Panc1 (cell line): Measurements from ENCODE around the gene GGCX. TPM values are rescaled to one million over a fixed set of nuclear protein-coding genes. Genes with fewer than 3 reads are reported as not detected.

Experiments used
- ATAC-seq: fragments of 200-7000 bp; cut with Tn5 transposase; 2 replicates; pipeline ENCODE4 v1.9.1; 2020; ENCODE audit warnings: mild to moderate bottlenecking, moderate library complexity
- BruUV-seq: library from RNA; stranded (reverse); fragments of 400-500 nt; replicated peaks from 2 replicates; lab custom pipeline; 2021; lab: Mats Ljungman, UMichigan
- CTCF ChIA-PET: fragments of 300-600 bp; sonication (Branson Sonifier 250); formaldehyde crosslinking; loops from one replicate; lab custom pipeline; 2022; ENCODE audit warnings: antibody characterized with exemption; lab: Charles Lee
- POLR2A ChIA-PET: fragments of 300-600 bp; sonication (Branson Sonifier 250); formaldehyde crosslinking; loops from one replicate; lab custom pipeline; 2022; ENCODE audit warnings: antibody characterized with exemption; lab: Charles Lee
- DNase-seq: peaks from one replicate; pipeline ENCODE4 v3.0.0-alpha.2; 2010; ENCODE audit warnings: low read depth, low spot score
- H3K27ac ChIP-seq: 2 replicates; pipeline ENCODE4 v1.5.1; 2011; ENCODE audit warnings: mild to moderate bottlenecking, low read length, inconsistent platforms
- H3K27me3 ChIP-seq: fragments of 200-500 bp; sonication (Bioruptor generic); 2 replicates; pipeline ENCODE4 v1.6.0; 2014; ENCODE audit warnings: low read length, inconsistent platforms; ENCODE audit not compliant: control insufficient read depth, insufficient read depth
- H3K36me3 ChIP-seq: fragments of 200-500 bp; sonication (Bioruptor generic); 2 replicates; pipeline ENCODE4 v1.5.1; 2014; ENCODE audit warnings: inconsistent platforms, mild to moderate bottlenecking, low read length, moderate library complexity; ENCODE audit not compliant: control insufficient read depth, insufficient read depth
- H3K4me1 ChIP-seq: 2 replicates; pipeline ENCODE4 v1.5.1; 2011; ENCODE audit warnings: inconsistent platforms, mild to moderate bottlenecking, low read length, moderate library complexity; ENCODE audit not compliant: control insufficient read depth, insufficient read depth
- H3K4me3 ChIP-seq, 2 experiments: 2 replicates each; pipeline ENCODE4 v1.5.1; 2011 to 2012; ENCODE audit warnings: low read depth in 2 of 2, low read length in 2 of 2, mild to moderate bottlenecking in 2 of 2, inconsistent platforms in 1 of 2, moderate library complexity in 1 of 2
- H3K9me3 ChIP-seq: fragments of 200-500 bp; sonication (Bioruptor generic); 2 replicates; pipeline ENCODE4 v1.5.1; 2014; ENCODE audit warnings: low read depth, mild to moderate bottlenecking, inconsistent platforms, low read length, moderate library complexity; ENCODE audit not compliant: control insufficient read depth, insufficient read depth
- POLR2AphosphoS5 ChIP-seq: IDR thresholded peaks from 2 replicates; pipeline ENCODE4 v1.6.1; 2012; ENCODE audit warnings: mild to moderate bottlenecking, low read depth, low read length, moderate library complexity
- SIN3A ChIP-seq: IDR thresholded peaks from 2 replicates; pipeline ENCODE4 v1.6.1; 2012; ENCODE audit warnings: low read depth, mild to moderate bottlenecking, low read length, moderate library complexity, borderline replicate concordance; ENCODE audit not compliant: insufficient read depth
- TCF7L2 ChIP-seq: IDR thresholded peaks from 2 replicates; pipeline ENCODE4 v1.6.1; 2011; ENCODE audit warnings: mild to moderate bottlenecking, low read depth, low read length, inconsistent platforms
- in situ Hi-C: cut with HindIII; loops from 2 replicates; pipeline ENCODE4 v1.10.0; 2016; ENCODE audit warnings: low sequenced_read_pairs, low pct_unique_long_range_greater_than_20kb
- intact Hi-C: fragments of 100-400 bp; cut with micrococcal nuclease; formaldehyde crosslinking; loops from one replicate; pipeline ENCODE4 v1.10.0; 2022; ENCODE audit not compliant: unreplicated experiment
- total RNA-seq: library from RNA; stranded (reverse); gene quantifications from one replicate; pipeline ENCODE4 v1.2.1, GENCODE V29; 2021; ENCODE audit not compliant: unreplicated experiment
- TF ChIP-seq, protein P1 (sequence below): fragments of 450-650 bp; IDR thresholded peaks from 2 replicates; pipeline ENCODE4 v1.5.1; 2017; ENCODE audit warnings: mild to moderate bottlenecking
- TF ChIP-seq, protein P2 (sequence below), 2 experiments: IDR thresholded peaks; 2 replicates each; pipeline ENCODE4 v1.6.1; 2011 to 2012; ENCODE audit warnings: low read depth in 2 of 2, control low read depth in 1 of 2, low read length in 1 of 2, mild to moderate bottlenecking in 1 of 2, moderate library complexity in 1 of 2; ENCODE audit not compliant: insufficient read depth in 1 of 2

Gene GGCX
- total RNA-seq, 1 experiment from 2014 or later = 64.1 TPM

DNA sequence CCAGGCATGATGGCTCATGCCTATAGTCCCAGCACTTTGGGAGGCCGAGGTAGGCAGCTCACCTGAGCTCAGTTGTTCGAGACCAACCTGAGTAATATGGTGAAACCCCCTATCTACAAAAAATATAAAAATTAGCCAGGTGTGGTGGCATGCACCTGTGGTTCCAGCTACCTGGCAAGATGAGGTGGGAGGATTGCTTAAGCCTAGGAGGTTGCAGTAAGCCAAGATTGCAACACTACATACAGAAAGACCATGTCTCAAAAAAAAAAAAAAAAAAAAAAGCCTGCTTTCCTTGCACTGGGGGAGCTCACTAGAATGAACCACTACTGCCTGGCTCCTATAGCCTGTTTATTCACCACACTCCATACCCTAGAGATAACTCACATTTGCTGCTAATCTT, 29.7 kb downstream of the GGCX start:
- intact Hi-C loops = no loop called here
- BruUV-seq = no TSS peak
- H3K27me3 ChIP-seq = no peaks in the 10 kb centered on the region
- ATAC-seq (no peak), DNase-seq (no peak)
- H3K4me1 ChIP-seq = peaks cover 25% of the 10 kb centered on the region
- H3K4me3 ChIP-seq = no peak overlapping the region
- POLR2A ChIA-PET = interaction anchor here (0.6 kb wide), 1 partner anchor 19 kb away, joined by 5 read pairs; no protein-coding TSS in a partner anchor
- TF ChIP-seq TCF7L2 (no peak), SIN3A (no peak)
- in situ Hi-C loops = loop anchor here (25.0 kb wide), 1 partner anchor 119 kb away; the partner anchor contains the start of genes CAPG and SH2D6
- CTCF ChIA-PET = interaction anchor here (0.6 kb wide), 1 partner anchor 24 kb away, joined by 5 read pairs; no protein-coding TSS in a partner anchor
- no peak overlapping the region for H3K27ac ChIP-seq
- H3K36me3 ChIP-seq = no peaks in the 10 kb centered on the region
- H3K9me3 ChIP-seq = no peaks in the 10 kb centered on the region

DNA sequence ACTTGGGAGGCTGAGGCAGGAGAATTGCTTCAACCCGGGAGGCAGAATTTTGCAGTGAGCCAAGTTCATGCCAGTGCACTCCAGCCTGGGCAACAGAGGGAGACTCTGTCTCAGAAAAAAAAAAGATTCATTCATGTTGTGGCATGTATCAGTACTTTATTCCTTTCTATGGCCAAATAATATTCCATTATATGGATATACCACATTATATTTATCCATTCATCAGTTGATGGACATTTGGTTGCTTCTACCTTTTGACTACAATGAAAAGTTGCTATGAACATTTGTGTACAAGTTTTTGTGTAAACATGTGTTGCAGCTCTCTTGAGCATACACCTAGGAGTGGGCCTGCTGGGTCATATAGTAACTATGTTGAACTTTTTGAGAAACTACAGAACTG, 31.5 kb downstream of the GGCX start:
- BruUV-seq = no TSS peak

More for the DNA sequence above, 31.5 kb downstream of the GGCX start:
- no peaks in the 10 kb centered on the region for H3K36me3 ChIP-seq
- POLR2A ChIA-PET = interaction anchor here (1.2 kb wide), 1 partner anchor 12 kb away, joined by 3 read pairs; no protein-coding TSS in a partner anchor
- intact Hi-C loops (no loop called here), in situ Hi-C loops (loop anchor here (25.0 kb wide), 1 partner anchor 118 kb away; the partner anchor contains the start of genes CAPG and SH2D6)
- ATAC-seq (no peak), DNase-seq (no peak)
- no peak overlapping the region for H3K4me3 ChIP-seq
- no peaks in the 10 kb centered on the region for H3K9me3 ChIP-seq
- H3K27ac ChIP-seq = no peak overlapping the region
- CTCF ChIA-PET = no interaction called here
- no peaks in the 10 kb centered on the region for H3K27me3 ChIP-seq
- TF ChIP-seq TCF7L2 = no peak
- TF ChIP-seq, protein P1, sequence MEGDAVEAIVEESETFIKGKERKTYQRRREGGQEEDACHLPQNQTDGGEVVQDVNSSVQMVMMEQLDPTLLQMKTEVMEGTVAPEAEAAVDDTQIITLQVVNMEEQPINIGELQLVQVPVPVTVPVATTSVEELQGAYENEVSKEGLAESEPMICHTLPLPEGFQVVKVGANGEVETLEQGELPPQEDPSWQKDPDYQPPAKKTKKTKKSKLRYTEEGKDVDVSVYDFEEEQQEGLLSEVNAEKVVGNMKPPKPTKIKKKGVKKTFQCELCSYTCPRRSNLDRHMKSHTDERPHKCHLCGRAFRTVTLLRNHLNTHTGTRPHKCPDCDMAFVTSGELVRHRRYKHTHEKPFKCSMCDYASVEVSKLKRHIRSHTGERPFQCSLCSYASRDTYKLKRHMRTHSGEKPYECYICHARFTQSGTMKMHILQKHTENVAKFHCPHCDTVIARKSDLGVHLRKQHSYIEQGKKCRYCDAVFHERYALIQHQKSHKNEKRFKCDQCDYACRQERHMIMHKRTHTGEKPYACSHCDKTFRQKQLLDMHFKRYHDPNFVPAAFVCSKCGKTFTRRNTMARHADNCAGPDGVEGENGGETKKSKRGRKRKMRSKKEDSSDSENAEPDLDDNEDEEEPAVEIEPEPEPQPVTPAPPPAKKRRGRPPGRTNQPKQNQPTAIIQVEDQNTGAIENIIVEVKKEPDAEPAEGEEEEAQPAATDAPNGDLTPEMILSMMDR = no peak
- TF ChIP-seq, protein P2, sequence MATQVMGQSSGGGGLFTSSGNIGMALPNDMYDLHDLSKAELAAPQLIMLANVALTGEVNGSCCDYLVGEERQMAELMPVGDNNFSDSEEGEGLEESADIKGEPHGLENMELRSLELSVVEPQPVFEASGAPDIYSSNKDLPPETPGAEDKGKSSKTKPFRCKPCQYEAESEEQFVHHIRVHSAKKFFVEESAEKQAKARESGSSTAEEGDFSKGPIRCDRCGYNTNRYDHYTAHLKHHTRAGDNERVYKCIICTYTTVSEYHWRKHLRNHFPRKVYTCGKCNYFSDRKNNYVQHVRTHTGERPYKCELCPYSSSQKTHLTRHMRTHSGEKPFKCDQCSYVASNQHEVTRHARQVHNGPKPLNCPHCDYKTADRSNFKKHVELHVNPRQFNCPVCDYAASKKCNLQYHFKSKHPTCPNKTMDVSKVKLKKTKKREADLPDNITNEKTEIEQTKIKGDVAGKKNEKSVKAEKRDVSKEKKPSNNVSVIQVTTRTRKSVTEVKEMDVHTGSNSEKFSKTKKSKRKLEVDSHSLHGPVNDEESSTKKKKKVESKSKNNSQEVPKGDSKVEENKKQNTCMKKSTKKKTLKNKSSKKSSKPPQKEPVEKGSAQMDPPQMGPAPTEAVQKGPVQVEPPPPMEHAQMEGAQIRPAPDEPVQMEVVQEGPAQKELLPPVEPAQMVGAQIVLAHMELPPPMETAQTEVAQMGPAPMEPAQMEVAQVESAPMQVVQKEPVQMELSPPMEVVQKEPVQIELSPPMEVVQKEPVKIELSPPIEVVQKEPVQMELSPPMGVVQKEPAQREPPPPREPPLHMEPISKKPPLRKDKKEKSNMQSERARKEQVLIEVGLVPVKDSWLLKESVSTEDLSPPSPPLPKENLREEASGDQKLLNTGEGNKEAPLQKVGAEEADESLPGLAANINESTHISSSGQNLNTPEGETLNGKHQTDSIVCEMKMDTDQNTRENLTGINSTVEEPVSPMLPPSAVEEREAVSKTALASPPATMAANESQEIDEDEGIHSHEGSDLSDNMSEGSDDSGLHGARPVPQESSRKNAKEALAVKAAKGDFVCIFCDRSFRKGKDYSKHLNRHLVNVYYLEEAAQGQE (IDR thresholded peaks at IDR 0.05; ENCODE audit: insufficient read depth in 1 of 2, low read depth in 2 of 2, low read length in 1 of 2) = no peak
- no peak for TF ChIP-seq POLR2AphosphoS5
- TF ChIP-seq SIN3A = no peak
- H3K4me1 ChIP-seq = peaks cover 19% of the 10 kb centered on the region
